Activated CD4-positive, CD25-positive, alpha-beta regulatory T cell treated with anti-CD3 and anti-CD28 coated beads, Interleukin-2, amount 50 U/mL, for 24 hours (primary cell): ENCODE results near the gene SCN10A.

ENCODE experiments used
- ATAC-seq, 2 donors: fragments of 150-1000 bp; cut with Tn5 transposase; one replicate each; pipeline ENCODE4 v1.10.0; 2021; ENCODE audit warnings: mild to moderate bottlenecking in 1 of 2, moderate library complexity in 1 of 2

SCN10A gene

GRCh38 chr3:38649500-38650247 is 166.3 kb downstream of the SCN10A start, which contains the start of gene SCN5A:
SCN5A (minus strand) TSS chr3:38649687; CDS start chr3:38633307, 16,380 bp downstream.
- ATAC-seq = peak; percentile 79 to 83

GRCh38 chr3:38648659-38649499 is 167.1 kb downstream of the SCN10A start:
- ATAC-seq = peak in 1 of 2 donors; percentile 9

GRCh38 chr3:38648024-38648658 is 167.9 kb downstream of the SCN10A start:
- no peak for ATAC-seq

GRCh38 chr3:38647217-38647970 is 168.6 kb downstream of the SCN10A start:
- no peak for ATAC-seq
